Liver (tissue), 9 donors: ENCODE data around the gene PIEZO2. TPM values are rescaled to one million over a fixed set of nuclear protein-coding genes. Genes with fewer than 3 reads are reported as not detected.

Source experiments
- DNase-seq: peaks from one replicate; pipeline ENCODE4 v3.0.0-alpha.2; 2017; ENCODE audit warnings: low spot score
- H3K27ac ChIP-seq, 2 donors: one replicate each; pipeline ENCODE4 v1.7.0; 2013; ENCODE audit warnings: inconsistent platforms in 2 of 2, low read length in 2 of 2, control low read depth in 1 of 2, low read depth in 1 of 2, mild to moderate bottlenecking in 1 of 2
- H3K27me3 ChIP-seq, 4 donors: one replicate each; pipeline versions ENCODE4 v1.6.1 to v1.7.0; 2013; ENCODE audit warnings: low read length in 3 of 4, inconsistent platforms in 1 of 4, mild to moderate bottlenecking in 1 of 4, moderate library complexity in 1 of 4; ENCODE audit not compliant: control insufficient read depth in 4 of 4, insufficient read depth in 4 of 4
- H3K36me3 ChIP-seq, 4 donors: one replicate each; pipeline versions ENCODE4 v1.6.1 to v1.7.0; 2013; ENCODE audit warnings: low read length in 3 of 4, mild to moderate bottlenecking in 3 of 4, low read depth in 1 of 4, moderate library complexity in 1 of 4; ENCODE audit not compliant: control insufficient read depth in 4 of 4, insufficient read depth in 3 of 4
- H3K4me1 ChIP-seq, 4 donors: one replicate each; pipeline versions ENCODE4 v1.6.1 to v1.7.0; 2013; ENCODE audit warnings: low read length in 3 of 4, mild to moderate bottlenecking in 3 of 4, moderate library complexity in 1 of 4; ENCODE audit not compliant: control insufficient read depth in 4 of 4, insufficient read depth in 4 of 4
- H3K4me3 ChIP-seq, 3 donors: one replicate each; pipeline versions ENCODE4 v1.6.1 to v1.7.0; 2013; ENCODE audit warnings: low read length in 3 of 3, control low read depth in 1 of 3, low read depth in 1 of 3, mild to moderate bottlenecking in 1 of 3
- H3K9ac ChIP-seq, 2 donors: one replicate each; pipeline ENCODE4 v1.7.0; 2013; ENCODE audit warnings: low read length in 2 of 2, mild to moderate bottlenecking in 2 of 2, moderate library complexity in 2 of 2, control low read depth in 1 of 2, low read depth in 1 of 2
- H3K9me3 ChIP-seq, 4 donors: one replicate each; pipeline versions ENCODE4 v1.6.1 to v1.7.0; 2013; ENCODE audit warnings: low read length in 3 of 4; ENCODE audit not compliant: control insufficient read depth in 4 of 4
- EGR1 ChIP-seq, 2 donors: IDR thresholded peaks; 2 replicates each; pipeline ENCODE4 v1.6.1; 2016 to 2018; ENCODE audit warnings: antibody characterized with exemption in 2 of 2, low read depth in 2 of 2
- FOXA1 ChIP-seq: IDR thresholded peaks from 2 replicates; pipeline ENCODE4 v1.6.1; 2016; ENCODE audit warnings: antibody characterized with exemption
- FOXA2 ChIP-seq: IDR thresholded peaks from 2 replicates; pipeline ENCODE4 v1.6.1; 2016; ENCODE audit warnings: antibody characterized with exemption
- GABPA ChIP-seq, 2 donors: IDR thresholded peaks in 1 of 2; conservative IDR thresholded peaks in 1 of 2; 2 replicates each; pipeline ENCODE4 v1.6.1; 2016; ENCODE audit warnings: antibody characterized with exemption in 2 of 2, mild to moderate bottlenecking in 1 of 2, moderate library complexity in 1 of 2
- HNF4A ChIP-seq, 2 donors: conservative IDR thresholded peaks; 2 replicates each; pipeline ENCODE4 v1.6.1; 2016; ENCODE audit warnings: antibody characterized with exemption in 2 of 2, mild to moderate bottlenecking in 2 of 2
- HNF4G ChIP-seq: IDR thresholded peaks from 2 replicates; pipeline ENCODE4 v1.6.1; 2016; ENCODE audit warnings: antibody characterized with exemption
- JUND ChIP-seq, 2 donors: IDR thresholded peaks; 2 replicates each; pipeline ENCODE4 v1.6.1; 2016; ENCODE audit warnings: antibody characterized with exemption in 2 of 2
- MAX ChIP-seq: IDR thresholded peaks from 2 replicates; pipeline ENCODE4 v1.6.1; 2016; ENCODE audit warnings: antibody characterized with exemption
- NR2F2 ChIP-seq: IDR thresholded peaks from 2 replicates; pipeline ENCODE4 v1.6.1; 2016; ENCODE audit warnings: antibody characterized with exemption
- RAD21 ChIP-seq, 2 donors: IDR thresholded peaks; 2 replicates each; pipeline ENCODE4 v1.6.1; 2016; ENCODE audit warnings: antibody characterized with exemption in 2 of 2, mild to moderate bottlenecking in 2 of 2
- RXRA ChIP-seq, 2 donors: IDR thresholded peaks; 2 replicates each; pipeline ENCODE4 v1.6.1; 2017 to 2018; ENCODE audit warnings: antibody characterized with exemption in 2 of 2, mild to moderate bottlenecking in 1 of 2
- SP1 ChIP-seq: IDR thresholded peaks from 2 replicates; pipeline ENCODE4 v1.6.1; 2018; ENCODE audit warnings: antibody characterized with exemption, mild to moderate bottlenecking
- TAF1 ChIP-seq: conservative IDR thresholded peaks from 2 replicates; pipeline ENCODE4 v1.6.1; 2016; ENCODE audit warnings: antibody characterized with exemption, mild to moderate bottlenecking
- YY1 ChIP-seq: IDR thresholded peaks from 2 replicates; pipeline ENCODE4 v1.6.1; 2016; ENCODE audit warnings: antibody characterized with exemption, mild to moderate bottlenecking
- ZBTB33 ChIP-seq: IDR thresholded peaks from 2 replicates; pipeline ENCODE4 v1.6.1; 2016; ENCODE audit warnings: antibody characterized with exemption
- WGBS: extraction: QIAGEN DNeasy Blood & Tissue Kit; methylation state at CpG from one replicate; pipeline ENCODE4 v1.1.7; 2013; 5-methylcytosine and 5-hydroxymethylcytosine counted together
- polyA plus RNA-seq, 2 donors: library from polyadenylated mRNA; stranded (reverse) in 1 of 2; unstranded in 1 of 2; fragments of 200-250 nt in 1 of 2; fragments of >200 nt in 1 of 2; fragmentation: Nextera tagmentation in 1 of 2; extraction: Ambion mirVana in 1 of 2; gene quantifications; one replicate each; pipeline versions ENCODE4 v1.2.1 to v1.2.3, GENCODE V29; 2013 to 2015
- total RNA-seq, 2 donors: library from RNA; depleted of rRNA; stranded (reverse); fragments of >200 nt; gene quantifications; one replicate each; pipeline ENCODE4 v1.2.3, GENCODE V29; 2014
- TF ChIP-seq, protein P1 (sequence below): IDR thresholded peaks from 2 replicates; pipeline ENCODE4 v1.6.1; 2016; ENCODE audit warnings: antibody characterized with exemption
- TF ChIP-seq, protein P2 (sequence below): IDR thresholded peaks from 2 replicates; pipeline ENCODE4 v1.6.1; 2016; ENCODE audit warnings: antibody characterized with exemption, mild to moderate bottlenecking
- TF ChIP-seq, protein P3 (sequence below): fragments of 150-350 bp; IDR thresholded peaks from 2 replicates; pipeline ENCODE4 v1.5.1; 2017; ENCODE audit warnings: improper control_type of control experiment, low read depth, low read length; ENCODE audit not compliant: missing input control
- donor health status: healthy.
- donor health status: healthy.
- donor health status: healthy.
- donor health status: healthy.
- donor health status: healthy.

PIEZO2 gene
- total and polyA plus RNA-seq, 4 donors = 1.1 to 12.3 (median 4.8) TPM

DNA sequence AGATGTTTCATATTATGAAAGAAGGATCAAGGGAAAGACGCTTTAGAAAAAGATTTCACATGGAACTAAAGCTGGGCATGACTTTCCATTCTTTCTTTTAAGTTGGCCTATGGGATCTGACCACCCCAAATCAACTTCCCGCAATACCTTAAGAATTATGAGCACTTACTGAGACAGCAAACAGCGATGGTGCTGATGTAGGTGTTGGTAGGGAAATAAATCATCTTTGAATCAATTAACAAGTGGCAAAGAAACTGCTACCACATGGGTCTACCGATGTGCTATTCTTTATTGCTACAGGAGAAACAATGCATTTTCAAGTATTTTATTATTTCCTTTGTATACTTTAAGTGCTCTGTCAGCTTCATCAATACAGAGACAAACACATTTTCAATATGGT is 239.6 kb downstream of the PIEZO2 start:
- H3K9ac ChIP-seq = no peak overlapping the region
- DNase-seq = no peak
- H3K36me3 ChIP-seq = no peaks in the 10 kb centered on the region
- no peaks in the 10 kb centered on the region for H3K9me3 ChIP-seq
- TF ChIP-seq MAX (no peak), HNF4G (no peak), FOXA1 (no peak), YY1 (no peak), ZBTB33 (no peak), TAF1 (no peak), RXRA (IDR thresholded peaks at IDR 0.05) (no peak), RAD21 (IDR thresholded peaks at IDR 0.05) (no peak), JUND (IDR thresholded peaks at IDR 0.05) (no peak), SP1 (no peak), FOXA2 (no peak)
- TF ChIP-seq, protein P1, sequence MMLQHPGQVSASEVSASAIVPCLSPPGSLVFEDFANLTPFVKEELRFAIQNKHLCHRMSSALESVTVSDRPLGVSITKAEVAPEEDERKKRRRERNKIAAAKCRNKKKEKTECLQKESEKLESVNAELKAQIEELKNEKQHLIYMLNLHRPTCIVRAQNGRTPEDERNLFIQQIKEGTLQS = no peak
- H3K27me3 ChIP-seq = no peaks in the 10 kb centered on the region
- H3K4me3 ChIP-seq = no peak overlapping the region
- peak overlapping the region in 1 of 2 donors; percentile 67 for H3K27ac ChIP-seq
- H3K4me1 ChIP-seq = peaks cover 0 to 20% (median 14%) of the 10 kb centered on the region in 4 donors
- WGBS = 94% methylated on average over 4 of the region's 4 CpGs

GRCh38 chr18:10908760-10909159 is 240.6 kb downstream of the PIEZO2 start:
- no peak overlapping the region for H3K9ac ChIP-seq
- 34% methylated on average over 5 of the region's 5 CpGs for WGBS
- peaks cover 0 to 18% (median 14%) of the 10 kb centered on the region in 4 donors for H3K4me1 ChIP-seq
- peak overlapping the region; percentile 67 to 71 for H3K27ac ChIP-seq
- H3K27me3 ChIP-seq = no peaks in the 10 kb centered on the region
- no peaks in the 10 kb centered on the region for H3K36me3 ChIP-seq
- DNase-seq = no peak
- H3K4me3 ChIP-seq = no peak overlapping the region
- H3K9me3 ChIP-seq = no peaks in the 10 kb centered on the region
- TF ChIP-seq SP1 (peak; percentile 52), EGR1 (IDR thresholded peaks at IDR 0.05; ENCODE audit: low read depth in 2 of 2) (no peak), MAX (no peak), YY1 (peak; percentile 78), HNF4A (conservative IDR thresholded peaks at IDR 0.05) (peak; percentile 76 to 84), GABPA (IDR thresholded peaks at IDR 0.05 in 1 of 2, conservative IDR thresholded peaks at IDR 0.05 in 1 of 2) (no peak), HNF4G (peak; percentile 13), ZBTB33 (no peak), NR2F2 (no peak), RXRA (IDR thresholded peaks at IDR 0.05) (peak in 1 of 2 donors; percentile 55), JUND (IDR thresholded peaks at IDR 0.05) (peak in 1 of 2 donors; percentile 15), RAD21 (IDR thresholded peaks at IDR 0.05) (peak; percentile 13 to 24), FOXA1 (peak; percentile 41), TAF1 (no peak), FOXA2 (peak; percentile 64)
- TF ChIP-seq, protein P2, sequence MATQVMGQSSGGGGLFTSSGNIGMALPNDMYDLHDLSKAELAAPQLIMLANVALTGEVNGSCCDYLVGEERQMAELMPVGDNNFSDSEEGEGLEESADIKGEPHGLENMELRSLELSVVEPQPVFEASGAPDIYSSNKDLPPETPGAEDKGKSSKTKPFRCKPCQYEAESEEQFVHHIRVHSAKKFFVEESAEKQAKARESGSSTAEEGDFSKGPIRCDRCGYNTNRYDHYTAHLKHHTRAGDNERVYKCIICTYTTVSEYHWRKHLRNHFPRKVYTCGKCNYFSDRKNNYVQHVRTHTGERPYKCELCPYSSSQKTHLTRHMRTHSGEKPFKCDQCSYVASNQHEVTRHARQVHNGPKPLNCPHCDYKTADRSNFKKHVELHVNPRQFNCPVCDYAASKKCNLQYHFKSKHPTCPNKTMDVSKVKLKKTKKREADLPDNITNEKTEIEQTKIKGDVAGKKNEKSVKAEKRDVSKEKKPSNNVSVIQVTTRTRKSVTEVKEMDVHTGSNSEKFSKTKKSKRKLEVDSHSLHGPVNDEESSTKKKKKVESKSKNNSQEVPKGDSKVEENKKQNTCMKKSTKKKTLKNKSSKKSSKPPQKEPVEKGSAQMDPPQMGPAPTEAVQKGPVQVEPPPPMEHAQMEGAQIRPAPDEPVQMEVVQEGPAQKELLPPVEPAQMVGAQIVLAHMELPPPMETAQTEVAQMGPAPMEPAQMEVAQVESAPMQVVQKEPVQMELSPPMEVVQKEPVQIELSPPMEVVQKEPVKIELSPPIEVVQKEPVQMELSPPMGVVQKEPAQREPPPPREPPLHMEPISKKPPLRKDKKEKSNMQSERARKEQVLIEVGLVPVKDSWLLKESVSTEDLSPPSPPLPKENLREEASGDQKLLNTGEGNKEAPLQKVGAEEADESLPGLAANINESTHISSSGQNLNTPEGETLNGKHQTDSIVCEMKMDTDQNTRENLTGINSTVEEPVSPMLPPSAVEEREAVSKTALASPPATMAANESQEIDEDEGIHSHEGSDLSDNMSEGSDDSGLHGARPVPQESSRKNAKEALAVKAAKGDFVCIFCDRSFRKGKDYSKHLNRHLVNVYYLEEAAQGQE = no peak
- TF ChIP-seq, protein P1 = no peak
- TF ChIP-seq, protein P3, sequence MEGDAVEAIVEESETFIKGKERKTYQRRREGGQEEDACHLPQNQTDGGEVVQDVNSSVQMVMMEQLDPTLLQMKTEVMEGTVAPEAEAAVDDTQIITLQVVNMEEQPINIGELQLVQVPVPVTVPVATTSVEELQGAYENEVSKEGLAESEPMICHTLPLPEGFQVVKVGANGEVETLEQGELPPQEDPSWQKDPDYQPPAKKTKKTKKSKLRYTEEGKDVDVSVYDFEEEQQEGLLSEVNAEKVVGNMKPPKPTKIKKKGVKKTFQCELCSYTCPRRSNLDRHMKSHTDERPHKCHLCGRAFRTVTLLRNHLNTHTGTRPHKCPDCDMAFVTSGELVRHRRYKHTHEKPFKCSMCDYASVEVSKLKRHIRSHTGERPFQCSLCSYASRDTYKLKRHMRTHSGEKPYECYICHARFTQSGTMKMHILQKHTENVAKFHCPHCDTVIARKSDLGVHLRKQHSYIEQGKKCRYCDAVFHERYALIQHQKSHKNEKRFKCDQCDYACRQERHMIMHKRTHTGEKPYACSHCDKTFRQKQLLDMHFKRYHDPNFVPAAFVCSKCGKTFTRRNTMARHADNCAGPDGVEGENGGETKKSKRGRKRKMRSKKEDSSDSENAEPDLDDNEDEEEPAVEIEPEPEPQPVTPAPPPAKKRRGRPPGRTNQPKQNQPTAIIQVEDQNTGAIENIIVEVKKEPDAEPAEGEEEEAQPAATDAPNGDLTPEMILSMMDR = no peak
